Fibroblast of the aortic adventitia (primary cell): ENCODE measurements around the gene CST6. TPM values are rescaled to one million over a fixed set of nuclear protein-coding genes. Genes with fewer than 3 reads are reported as not detected.

ENCODE experiments used
- DNase-seq: peaks from one replicate; pipeline ENCODE4 v3.0.0-alpha.2; 2010; ENCODE audit warnings: low read depth
- H3K4me3 ChIP-seq: 2 replicates; pipeline ENCODE4 v1.5.1; 2011; ENCODE audit warnings: low read depth, mild to moderate bottlenecking, control low read depth, low read length, moderate library complexity
- CTCF ChIP-seq: IDR thresholded peaks from 2 replicates; pipeline ENCODE4 v1.5.1; 2011; ENCODE audit warnings: mild to moderate bottlenecking, low read length, control low read depth, inconsistent platforms; ENCODE audit not compliant: insufficient read depth
- total RNA-seq: library from RNA; depleted of rRNA; stranded (reverse); fragments of >200 nt; gene quantifications from 2 replicates; pipeline ENCODE4 v1.2.3, GENCODE V29; 2012; ENCODE audit warnings: low replicate concordance

Gene CST6
- total RNA-seq, 1 donor, result 1.7 TPM

- TF ChIP-seq CTCF, result no peak
- peak; percentile 55 for DNase-seq
- no peak overlapping the region for H3K4me3 ChIP-seq
Measured at GRCh38 chr11:66011239-66011784, 496 bp upstream of the CST6 start.

- TF ChIP-seq CTCF, result no peak
- no peak overlapping the region for H3K4me3 ChIP-seq
- DNase-seq, result no peak
Measured at GRCh38 chr11:66012371-66012945, 650 bp downstream of the CST6 start.

- H3K4me3 ChIP-seq, result no peak overlapping the region
- no peak for TF ChIP-seq CTCF
- DNase-seq, result no peak
Measured at GRCh38 chr11:66012946-66013761, 1.3 kb downstream of the CST6 start.

GRCh38 chr11:66013762-66014100 lies 1.9 kb downstream of the CST6 start:
- TF ChIP-seq CTCF, result no peak
- DNase-seq, result no peak
- H3K4me3 ChIP-seq, result no peak overlapping the region

GRCh38 chr11:66014804-66015453 lies 3.1 kb downstream of the CST6 start:
- no peak for TF ChIP-seq CTCF
- peak; percentile 10 for DNase-seq
- H3K4me3 ChIP-seq, result no peak overlapping the region

- H3K4me3 ChIP-seq, result no peak overlapping the region
- no peak for TF ChIP-seq CTCF
- DNase-seq, result peak; percentile 43
Measured at GRCh38 chr11:66015454-66015881, 3.7 kb downstream of the CST6 start.
